ENCODE results near the gene SAMD14. TPM values are rescaled to one million over a fixed set of nuclear protein-coding genes. Genes with fewer than 3 reads are reported as not detected.

The SAMD14 gene
- total and polyA plus RNA-seq, 2 donors, result 0.42 to 0.62 TPM

- Histone ChIP-seq H3K4me1 (ENCODE audit: control insufficient read depth in 2 of 2, insufficient read depth in 2 of 2, low read length in 2 of 2) (no peaks in the 10 kb centered on the region), H3K9me3 (ENCODE audit: control insufficient read depth in 2 of 2, insufficient read depth in 1 of 2, low read length in 1 of 2) (no peaks in the 10 kb centered on the region), H3K36me3 (ENCODE audit: control insufficient read depth in 2 of 2, insufficient read depth in 2 of 2, low read length in 1 of 2) (peaks cover 25 to 56% of the 10 kb centered on the region in 2 donors), H3K4me3 (ENCODE audit: low read length in 2 of 2) (no peak overlapping the region), H3K27me3 (ENCODE audit: control insufficient read depth in 2 of 2, insufficient read depth in 1 of 2, low read length in 1 of 2) (no peaks in the 10 kb centered on the region), H3K27ac (ENCODE audit: low read depth in 1 of 2, low read length in 1 of 2) (no peak overlapping the region)
- no peak for DNase-seq (ENCODE audit: low read depth in 6 of 9, low spot score in 9 of 9)
- WGBS, result 96% methylated on average over 10 of the region's 10 CpGs
These were observed 22.1 kb downstream of the SAMD14 start for GRCh38 chr17:50107790-50108414.

- Histone ChIP-seq H3K27me3 (ENCODE audit: control insufficient read depth in 2 of 2, insufficient read depth in 1 of 2, low read length in 1 of 2) (no peaks in the 10 kb centered on the region), H3K27ac (ENCODE audit: low read depth in 1 of 2, low read length in 1 of 2) (no peak overlapping the region), H3K9me3 (ENCODE audit: control insufficient read depth in 2 of 2, insufficient read depth in 1 of 2, low read length in 1 of 2) (no peaks in the 10 kb centered on the region), H3K36me3 (ENCODE audit: control insufficient read depth in 2 of 2, insufficient read depth in 2 of 2, low read length in 1 of 2) (peaks cover 25 to 56% of the 10 kb centered on the region in 2 donors), H3K4me1 (ENCODE audit: control insufficient read depth in 2 of 2, insufficient read depth in 2 of 2, low read length in 2 of 2) (no peaks in the 10 kb centered on the region), H3K4me3 (ENCODE audit: low read length in 2 of 2) (no peak overlapping the region)
- no peak for DNase-seq (ENCODE audit: low read depth in 6 of 9, low spot score in 9 of 9)
- WGBS, result 88% methylated on average over 13 of the region's 13 CpGs
These were observed 23.4 kb downstream of the SAMD14 start for GRCh38 chr17:50106393-50107131.

- no peaks in the 10 kb centered on the region for H3K27me3 ChIP-seq (ENCODE audit: control insufficient read depth in 2 of 2, insufficient read depth in 1 of 2, low read length in 1 of 2)
- H3K4me1 ChIP-seq (ENCODE audit: control insufficient read depth in 2 of 2, insufficient read depth in 2 of 2, low read length in 2 of 2), result no peaks in the 10 kb centered on the region
- WGBS, result 98% methylated on average over 21 of the region's 21 CpGs
- peaks cover 23 to 58% of the 10 kb centered on the region in 2 donors for H3K36me3 ChIP-seq (ENCODE audit: control insufficient read depth in 2 of 2, insufficient read depth in 2 of 2, low read length in 1 of 2)
- H3K27ac ChIP-seq (ENCODE audit: low read depth in 1 of 2, low read length in 1 of 2), result no peak overlapping the region
- no peak for DNase-seq (ENCODE audit: low read depth in 6 of 9, low spot score in 9 of 9)
- no peak overlapping the region for H3K4me3 ChIP-seq (ENCODE audit: low read length in 2 of 2)
- no peaks in the 10 kb centered on the region for H3K9me3 ChIP-seq (ENCODE audit: control insufficient read depth in 2 of 2, insufficient read depth in 1 of 2, low read length in 1 of 2)
These were observed 24.1 kb downstream of the SAMD14 start for GRCh38 chr17:50105811-50106210.

- 98% methylated on average over 5 of the region's 5 CpGs for whole genome bisulfite sequencing
- Histone ChIP-seq H3K4me1 (ENCODE audit: control insufficient read depth in 2 of 2, insufficient read depth in 2 of 2, low read length in 2 of 2) (no peaks in the 10 kb centered on the region), H3K9me3 (ENCODE audit: control insufficient read depth in 2 of 2, insufficient read depth in 1 of 2, low read length in 1 of 2) (no peaks in the 10 kb centered on the region), H3K36me3 (ENCODE audit: control insufficient read depth in 2 of 2, insufficient read depth in 2 of 2, low read length in 1 of 2) (peaks cover 20 to 56% of the 10 kb centered on the region in 2 donors), H3K4me3 (ENCODE audit: low read length in 2 of 2) (no peak overlapping the region), H3K27me3 (ENCODE audit: control insufficient read depth in 2 of 2, insufficient read depth in 1 of 2, low read length in 1 of 2) (no peaks in the 10 kb centered on the region), H3K27ac (ENCODE audit: low read depth in 1 of 2, low read length in 1 of 2) (no peak overlapping the region)
- no peak for DNase-seq (ENCODE audit: low read depth in 6 of 9, low spot score in 9 of 9)
These were observed 26.0 kb downstream of the SAMD14 start for GRCh38 chr17:50103941-50104340.

- H3K4me1 ChIP-seq (ENCODE audit: control insufficient read depth in 2 of 2, insufficient read depth in 2 of 2, low read length in 2 of 2), result no peaks in the 10 kb centered on the region
- no peak overlapping the region for H3K27ac ChIP-seq (ENCODE audit: low read depth in 1 of 2, low read length in 1 of 2)
- H3K27me3 ChIP-seq (ENCODE audit: control insufficient read depth in 2 of 2, insufficient read depth in 1 of 2, low read length in 1 of 2), result no peaks in the 10 kb centered on the region
- no peak overlapping the region for H3K4me3 ChIP-seq (ENCODE audit: low read length in 2 of 2)
- 95% methylated on average over 2 of the region's 2 CpGs for WGBS
- H3K36me3 ChIP-seq (ENCODE audit: control insufficient read depth in 2 of 2, insufficient read depth in 2 of 2, low read length in 1 of 2), result peaks cover 21 to 55% of the 10 kb centered on the region in 2 donors
- DNase-seq (ENCODE audit: low read depth in 6 of 9, low spot score in 9 of 9), result no peak
- H3K9me3 ChIP-seq (ENCODE audit: control insufficient read depth in 2 of 2, insufficient read depth in 1 of 2, low read length in 1 of 2), result no peaks in the 10 kb centered on the region
These were observed 26.7 kb downstream of the SAMD14 start for GRCh38 chr17:50103252-50103651.

GRCh38 chr17:50102164-50102991 is 27.6 kb downstream of the SAMD14 start:
- no peak for DNase-seq (ENCODE audit: low read depth in 6 of 9, low spot score in 9 of 9)
- H3K27ac ChIP-seq (ENCODE audit: low read depth in 1 of 2, low read length in 1 of 2), result no peak overlapping the region
- no peaks in the 10 kb centered on the region for H3K9me3 ChIP-seq (ENCODE audit: control insufficient read depth in 2 of 2, insufficient read depth in 1 of 2, low read length in 1 of 2)
- peaks cover 23 to 54% of the 10 kb centered on the region in 2 donors for H3K36me3 ChIP-seq (ENCODE audit: control insufficient read depth in 2 of 2, insufficient read depth in 2 of 2, low read length in 1 of 2)
- 93% methylated on average over 15 of the region's 15 CpGs for WGBS
- H3K27me3 ChIP-seq (ENCODE audit: control insufficient read depth in 2 of 2, insufficient read depth in 1 of 2, low read length in 1 of 2), result no peaks in the 10 kb centered on the region
- no peak overlapping the region for H3K4me3 ChIP-seq (ENCODE audit: low read length in 2 of 2)
- no peaks in the 10 kb centered on the region for H3K4me1 ChIP-seq (ENCODE audit: control insufficient read depth in 2 of 2, insufficient read depth in 2 of 2, low read length in 2 of 2)

- H3K4me1 ChIP-seq (ENCODE audit: control insufficient read depth in 2 of 2, insufficient read depth in 2 of 2, low read length in 2 of 2), result peaks cover 0 to 2% of the 10 kb centered on the region in 2 donors
- no peak for DNase-seq (ENCODE audit: low read depth in 6 of 9, low spot score in 9 of 9)
- peaks cover 24 to 50% of the 10 kb centered on the region in 2 donors for H3K36me3 ChIP-seq (ENCODE audit: control insufficient read depth in 2 of 2, insufficient read depth in 2 of 2, low read length in 1 of 2)
- no peaks in the 10 kb centered on the region for H3K27me3 ChIP-seq (ENCODE audit: control insufficient read depth in 2 of 2, insufficient read depth in 1 of 2, low read length in 1 of 2)
- no peaks in the 10 kb centered on the region for H3K9me3 ChIP-seq (ENCODE audit: control insufficient read depth in 2 of 2, insufficient read depth in 1 of 2, low read length in 1 of 2)
- WGBS, result 92% methylated on average over 17 of the region's 17 CpGs
- no peak overlapping the region for H3K27ac ChIP-seq (ENCODE audit: low read depth in 1 of 2, low read length in 1 of 2)
- no peak overlapping the region for H3K4me3 ChIP-seq (ENCODE audit: low read length in 2 of 2)
These were observed 28.4 kb downstream of the SAMD14 start for GRCh38 chr17:50101346-50102163.

- Histone ChIP-seq H3K27ac (ENCODE audit: low read depth in 1 of 2, low read length in 1 of 2) (no peak overlapping the region), H3K9me3 (ENCODE audit: control insufficient read depth in 2 of 2, insufficient read depth in 1 of 2, low read length in 1 of 2) (no peaks in the 10 kb centered on the region), H3K36me3 (ENCODE audit: control insufficient read depth in 2 of 2, insufficient read depth in 2 of 2, low read length in 1 of 2) (peaks cover 22 to 48% of the 10 kb centered on the region in 2 donors), H3K27me3 (ENCODE audit: control insufficient read depth in 2 of 2, insufficient read depth in 1 of 2, low read length in 1 of 2) (no peaks in the 10 kb centered on the region), H3K4me1 (ENCODE audit: control insufficient read depth in 2 of 2, insufficient read depth in 2 of 2, low read length in 2 of 2) (peaks cover 6 to 8% of the 10 kb centered on the region in 2 donors), H3K4me3 (ENCODE audit: low read length in 2 of 2) (no peak overlapping the region)
- DNase-seq (ENCODE audit: low read depth in 6 of 9, low spot score in 9 of 9), result no peak
- 96% methylated on average over 15 of the region's 15 CpGs for WGBS
These were observed 29.0 kb downstream of the SAMD14 start for GRCh38 chr17:50100921-50101345.

All from thymus (tissue), 11 donors.